Aorta (tissue), 5 donors: Measurements from ENCODE around the gene KDM4F. TPM values are rescaled to one million over a fixed set of nuclear protein-coding genes. Genes with fewer than 3 reads are reported as not detected.
A peak's percentile ranks its signal among the peaks of the same experiment; 100 is the strongest.

Source experiments
- ATAC-seq: fragments of 200-7000 bp; cut with Tn5 transposase; one replicate; pipeline ENCODE4 v1.9.1; 2022; ENCODE audit warnings: moderate library complexity; ENCODE audit not compliant: low FRiP score
- DNase-seq, 2 donors: peaks; one replicate each; pipeline ENCODE4 v3.0.0-alpha.2; 2020
- H3K27ac ChIP-seq, 2 donors: one replicate each; pipeline ENCODE4 v1.5.1; 2013; ENCODE audit warnings: low read length in 2 of 2, mild to moderate bottlenecking in 2 of 2, moderate library complexity in 2 of 2, control low read depth in 1 of 2, inconsistent platforms in 1 of 2, low read depth in 1 of 2
- H3K27me3 ChIP-seq, 2 donors: one replicate each; pipeline ENCODE4 v1.6.1; 2013; ENCODE audit warnings: control low read depth in 1 of 2, low read length in 1 of 2, mild to moderate bottlenecking in 1 of 2, moderate library complexity in 1 of 2; ENCODE audit not compliant: insufficient read depth in 2 of 2, control insufficient read depth in 1 of 2
- H3K36me3 ChIP-seq, 2 donors: one replicate each; pipeline ENCODE4 v1.6.1; 2013; ENCODE audit warnings: control low read depth in 1 of 2, low read length in 1 of 2, mild to moderate bottlenecking in 1 of 2; ENCODE audit not compliant: insufficient read depth in 2 of 2, control insufficient read depth in 1 of 2
- H3K4me1 ChIP-seq, 2 donors: one replicate each; pipeline ENCODE4 v1.6.1; 2013; ENCODE audit warnings: low read length in 2 of 2, control low read depth in 1 of 2, mild to moderate bottlenecking in 1 of 2, moderate library complexity in 1 of 2; ENCODE audit not compliant: insufficient read depth in 2 of 2, control insufficient read depth in 1 of 2
- H3K4me3 ChIP-seq, 2 donors: one replicate each; pipeline ENCODE4 v1.5.1; 2013; ENCODE audit warnings: low read length in 2 of 2, control low read depth in 1 of 2, mild to moderate bottlenecking in 1 of 2
- H3K9me3 ChIP-seq: one replicate; pipeline ENCODE4 v1.6.1; 2013; ENCODE audit warnings: mild to moderate bottlenecking, low read length; ENCODE audit not compliant: control insufficient read depth
- WGBS, 2 donors: extraction: QIAGEN DNeasy Blood & Tissue Kit; methylation state at CpG; one replicate each; pipeline ENCODE4 v1.1.7; 2013; 5-methylcytosine and 5-hydroxymethylcytosine counted together
- intact Hi-C, 2 donors: fragments of 100-400 bp; cut with DNase I; formaldehyde crosslinking; loops; one replicate each; pipeline versions ENCODE4 v1.14.2 to v1.15.0; 2022
- polyA plus RNA-seq, 2 donors: library from polyadenylated mRNA; stranded (reverse); fragments of 200-250 nt; gene quantifications; one replicate each; pipeline ENCODE4 v1.2.3, GENCODE V29; 2013
- total RNA-seq, 2 donors: library from RNA; stranded (reverse); fragmentation: NEBNext Ultra II Directional; extraction: Animal tissue kit (Norgen Biotek cat#: 25700); gene quantifications; one replicate each; pipeline ENCODE4 v1.2.1, GENCODE V29; 2021
- donor health status: healthy with polysubstance abuse.
- donor health status: Bipolar disorder and iron deficiency.
- donor health status: DM: no; HTN: no; CAD: no.
- donor health status: DM: no; HTN: no; CAD: no.
- donor health status: DM: yes; HTN: yes; CAD: no.

Gene KDM4F
- total and polyA plus RNA-seq, 4 donors = not detected

- intact Hi-C loops = loop anchor here (1.0 to 10.0 kb wide), 4 partner anchors 23 to 694 kb away; partner anchors contain the start of genes CWC15 (in 2 of the 2) and KDM4D (in 2 of the 2)
- H3K4me3 ChIP-seq = peak overlapping the region; percentile 71 to 76
- H3K4me1 ChIP-seq = no peaks in the 10 kb centered on the region
- H3K9me3 ChIP-seq = no peaks in the 10 kb centered on the region
- no peaks in the 10 kb centered on the region for H3K36me3 ChIP-seq
- peak overlapping the region; percentile 76 to 97 for H3K27ac ChIP-seq
- ATAC-seq = peak; percentile 33
- WGBS, 2 donors = 0% methylated on average over 16 of the region's 16 CpGs
- no peaks in the 10 kb centered on the region for H3K27me3 ChIP-seq
- DNase-seq = no peak
These were observed 18.6 kb downstream of the KDM4F start for GRCh38 chr11:95067841-95068219.

GRCh38 chr11:95068549-95068948 is 19.3 kb downstream of the KDM4F start:
- Histone ChIP-seq H3K9me3 (no peaks in the 10 kb centered on the region), H3K4me3 (peak overlapping the region; percentile 71 to 76), H3K4me1 (no peaks in the 10 kb centered on the region), H3K27ac (peak overlapping the region; percentile 28 to 76), H3K36me3 (no peaks in the 10 kb centered on the region), H3K27me3 (no peaks in the 10 kb centered on the region)
- ATAC-seq (peak; percentile 90), DNase-seq (peak; percentile 82 to 85)
- 2 to 4% methylated on average over 5 of the region's 5 CpGs for WGBS, 2 donors
- intact Hi-C loops = loop anchor here (2.0 to 10.0 kb wide), 3 partner anchors 22 to 694 kb away; partner anchors contain the start of genes CWC15 (in 2 of the 2) and KDM4D (in 2 of the 2)

GRCh38 chr11:95070471-95070870 is 21.2 kb downstream of the KDM4F start:
- H3K4me3 ChIP-seq = no peak overlapping the region
- no peaks in the 10 kb centered on the region for H3K27me3 ChIP-seq
- H3K27ac ChIP-seq = no peak overlapping the region
- peaks cover 3 to 7% of the 10 kb centered on the region in 2 donors for H3K4me1 ChIP-seq
- 85 to 91% methylated on average over 1 of the region's 1 CpG for WGBS, 2 donors
- ATAC-seq = no peak
- no peak for DNase-seq
- intact Hi-C loops = loop anchor here (2.0 to 10.0 kb wide), 3 partner anchors 37 to 694 kb away; no protein-coding TSS in a partner anchor
- no peaks in the 10 kb centered on the region for H3K9me3 ChIP-seq
- H3K36me3 ChIP-seq = no peaks in the 10 kb centered on the region

GRCh38 chr11:95072948-95073347 is 23.7 kb downstream of the KDM4F start:
- H3K27ac ChIP-seq = no peak overlapping the region
- DNase-seq (no peak), ATAC-seq (no peak)
- H3K36me3 ChIP-seq = no peaks in the 10 kb centered on the region
- intact Hi-C loops = loop anchor here in 1 of 2 donors (5.0 to 10.0 kb wide), 2 partner anchors 34 to 692 kb away; no protein-coding TSS in a partner anchor
- no peaks in the 10 kb centered on the region for H3K27me3 ChIP-seq
- peaks cover 6 to 11% of the 10 kb centered on the region in 2 donors for H3K4me1 ChIP-seq
- no peak overlapping the region for H3K4me3 ChIP-seq
- H3K9me3 ChIP-seq = no peaks in the 10 kb centered on the region

GRCh38 chr11:95074792-95075563 is 25.8 kb downstream of the KDM4F start:
- Histone ChIP-seq H3K27me3 (no peaks in the 10 kb centered on the region), H3K4me3 (no peak overlapping the region), H3K36me3 (no peaks in the 10 kb centered on the region), H3K27ac (peak overlapping the region in 1 of 2 donors; percentile 71), H3K9me3 (no peaks in the 10 kb centered on the region), H3K4me1 (peaks cover 7 to 15% of the 10 kb centered on the region in 2 donors)
- ATAC-seq (no peak), DNase-seq (peak; percentile 61 to 77)
- intact Hi-C loops = loop anchor here in 1 of 2 donors (5.0 to 10.0 kb wide), 2 partner anchors 32 to 690 kb away; no protein-coding TSS in a partner anchor
- 30 to 33% methylated on average over 8 of the region's 8 CpGs for WGBS, 2 donors

GRCh38 chr11:95076416-95076815 is 27.2 kb downstream of the KDM4F start:
- peaks cover 8 to 20% of the 10 kb centered on the region in 2 donors for H3K4me1 ChIP-seq
- no peaks in the 10 kb centered on the region for H3K36me3 ChIP-seq
- 0 to 2% methylated on average over 1 of the region's 1 CpG for WGBS, 2 donors
- ATAC-seq (peak; percentile 64), DNase-seq (peak in 1 of 2 donors; percentile 59)
- H3K27ac ChIP-seq = no peak overlapping the region
- H3K9me3 ChIP-seq = no peaks in the 10 kb centered on the region
- H3K4me3 ChIP-seq = no peak overlapping the region
- H3K27me3 ChIP-seq = no peaks in the 10 kb centered on the region
- intact Hi-C loops = loop anchor here in 1 of 2 donors (10.0 kb wide), 1 partner anchor 688 kb away; no protein-coding TSS in a partner anchor

GRCh38 chr11:95076981-95077380 is 27.8 kb downstream of the KDM4F start:
- intact Hi-C loops = loop anchor here in 1 of 2 donors (10.0 kb wide), 1 partner anchor 688 kb away; no protein-coding TSS in a partner anchor
- H3K9me3 ChIP-seq = no peaks in the 10 kb centered on the region
- ATAC-seq (no peak), DNase-seq (no peak)
- peaks cover 13 to 20% of the 10 kb centered on the region in 2 donors for H3K4me1 ChIP-seq
- H3K4me3 ChIP-seq = no peak overlapping the region
- H3K27me3 ChIP-seq = no peaks in the 10 kb centered on the region
- H3K27ac ChIP-seq = peak overlapping the region; percentile 25 to 43
- no peaks in the 10 kb centered on the region for H3K36me3 ChIP-seq

- peak overlapping the region; percentile 67 for H3K27ac ChIP-seq
- no peaks in the 10 kb centered on the region for H3K36me3 ChIP-seq
- intact Hi-C loops = loop anchor here in 1 of 2 donors (10.0 kb wide), 1 partner anchor 686 kb away; no protein-coding TSS in a partner anchor
- no peaks in the 10 kb centered on the region for H3K27me3 ChIP-seq
- ATAC-seq = no peak
- peaks cover 14 to 20% of the 10 kb centered on the region in 2 donors for H3K4me1 ChIP-seq
- WGBS, 2 donors = 69 to 76% methylated on average over 1 of the region's 1 CpG
- H3K4me3 ChIP-seq = no peak overlapping the region
- DNase-seq = no peak
- no peaks in the 10 kb centered on the region for H3K9me3 ChIP-seq
These were observed 29.3 kb downstream of the KDM4F start for GRCh38 chr11:95078526-95078925.
